Ishikawa (cell line): ENCODE data around the gene SORBS2.

Experiments
- CEBPB ChIP-seq: IDR thresholded peaks from 2 replicates; pipeline ENCODE4 v1.6.1; 2012
- CREB1 ChIP-seq: IDR thresholded peaks from 2 replicates; pipeline ENCODE4 v1.6.1; 2012; ENCODE audit warnings: low read depth
- YY1 ChIP-seq: IDR thresholded peaks from 2 replicates; pipeline ENCODE4 v1.6.1; 2012; ENCODE audit warnings: low read depth
- ZBTB7A ChIP-seq: IDR thresholded peaks from 2 replicates; pipeline ENCODE4 v1.6.1; 2012; ENCODE audit warnings: low read depth
- TF ChIP-seq, protein P1 (sequence below): IDR thresholded peaks from 2 replicates; pipeline ENCODE4 v1.6.1; 2012; ENCODE audit warnings: low read depth, mild to moderate bottlenecking

- TF ChIP-seq CEBPB (no peak), YY1 (no peak), CREB1 (no peak), ZBTB7A (no peak)
- TF ChIP-seq, protein P1, sequence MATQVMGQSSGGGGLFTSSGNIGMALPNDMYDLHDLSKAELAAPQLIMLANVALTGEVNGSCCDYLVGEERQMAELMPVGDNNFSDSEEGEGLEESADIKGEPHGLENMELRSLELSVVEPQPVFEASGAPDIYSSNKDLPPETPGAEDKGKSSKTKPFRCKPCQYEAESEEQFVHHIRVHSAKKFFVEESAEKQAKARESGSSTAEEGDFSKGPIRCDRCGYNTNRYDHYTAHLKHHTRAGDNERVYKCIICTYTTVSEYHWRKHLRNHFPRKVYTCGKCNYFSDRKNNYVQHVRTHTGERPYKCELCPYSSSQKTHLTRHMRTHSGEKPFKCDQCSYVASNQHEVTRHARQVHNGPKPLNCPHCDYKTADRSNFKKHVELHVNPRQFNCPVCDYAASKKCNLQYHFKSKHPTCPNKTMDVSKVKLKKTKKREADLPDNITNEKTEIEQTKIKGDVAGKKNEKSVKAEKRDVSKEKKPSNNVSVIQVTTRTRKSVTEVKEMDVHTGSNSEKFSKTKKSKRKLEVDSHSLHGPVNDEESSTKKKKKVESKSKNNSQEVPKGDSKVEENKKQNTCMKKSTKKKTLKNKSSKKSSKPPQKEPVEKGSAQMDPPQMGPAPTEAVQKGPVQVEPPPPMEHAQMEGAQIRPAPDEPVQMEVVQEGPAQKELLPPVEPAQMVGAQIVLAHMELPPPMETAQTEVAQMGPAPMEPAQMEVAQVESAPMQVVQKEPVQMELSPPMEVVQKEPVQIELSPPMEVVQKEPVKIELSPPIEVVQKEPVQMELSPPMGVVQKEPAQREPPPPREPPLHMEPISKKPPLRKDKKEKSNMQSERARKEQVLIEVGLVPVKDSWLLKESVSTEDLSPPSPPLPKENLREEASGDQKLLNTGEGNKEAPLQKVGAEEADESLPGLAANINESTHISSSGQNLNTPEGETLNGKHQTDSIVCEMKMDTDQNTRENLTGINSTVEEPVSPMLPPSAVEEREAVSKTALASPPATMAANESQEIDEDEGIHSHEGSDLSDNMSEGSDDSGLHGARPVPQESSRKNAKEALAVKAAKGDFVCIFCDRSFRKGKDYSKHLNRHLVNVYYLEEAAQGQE, result no peak
These were observed 22.1 kb upstream of the SORBS2 start for GRCh38 chr4:185834088-185834487.
